HUES6 (cell line): Measurements from ENCODE around the gene MYLK4.

Source experiments
- H3K27ac ChIP-seq: 2 replicates; pipeline ENCODE4 v1.7.0; 2013; ENCODE audit warnings: low read depth, mild to moderate bottlenecking, low read length, inconsistent platforms
- H3K27me3 ChIP-seq: 2 replicates; pipeline ENCODE4 v1.6.1; 2013; ENCODE audit warnings: low read length; ENCODE audit not compliant: control insufficient read depth, insufficient read depth
- H3K36me3 ChIP-seq: 2 replicates; pipeline ENCODE4 v1.6.1; 2013; ENCODE audit warnings: low read length; ENCODE audit not compliant: control insufficient read depth, insufficient read depth
- H3K4me1 ChIP-seq: 2 replicates; pipeline ENCODE4 v1.6.1; 2013; ENCODE audit warnings: low read length; ENCODE audit not compliant: control insufficient read depth, insufficient read depth
- H3K4me3 ChIP-seq: 2 replicates; pipeline ENCODE4 v1.5.1; 2013; ENCODE audit warnings: low read depth, low read length
- H3K9ac ChIP-seq: one replicate; pipeline ENCODE4 v1.6.1; 2013; ENCODE audit warnings: mild to moderate bottlenecking, low read length
- H3K9me3 ChIP-seq: 2 replicates; pipeline ENCODE4 v1.6.1; 2013; ENCODE audit warnings: low read depth, low read length; ENCODE audit not compliant: control insufficient read depth, insufficient read depth

MYLK4 gene

DNA sequence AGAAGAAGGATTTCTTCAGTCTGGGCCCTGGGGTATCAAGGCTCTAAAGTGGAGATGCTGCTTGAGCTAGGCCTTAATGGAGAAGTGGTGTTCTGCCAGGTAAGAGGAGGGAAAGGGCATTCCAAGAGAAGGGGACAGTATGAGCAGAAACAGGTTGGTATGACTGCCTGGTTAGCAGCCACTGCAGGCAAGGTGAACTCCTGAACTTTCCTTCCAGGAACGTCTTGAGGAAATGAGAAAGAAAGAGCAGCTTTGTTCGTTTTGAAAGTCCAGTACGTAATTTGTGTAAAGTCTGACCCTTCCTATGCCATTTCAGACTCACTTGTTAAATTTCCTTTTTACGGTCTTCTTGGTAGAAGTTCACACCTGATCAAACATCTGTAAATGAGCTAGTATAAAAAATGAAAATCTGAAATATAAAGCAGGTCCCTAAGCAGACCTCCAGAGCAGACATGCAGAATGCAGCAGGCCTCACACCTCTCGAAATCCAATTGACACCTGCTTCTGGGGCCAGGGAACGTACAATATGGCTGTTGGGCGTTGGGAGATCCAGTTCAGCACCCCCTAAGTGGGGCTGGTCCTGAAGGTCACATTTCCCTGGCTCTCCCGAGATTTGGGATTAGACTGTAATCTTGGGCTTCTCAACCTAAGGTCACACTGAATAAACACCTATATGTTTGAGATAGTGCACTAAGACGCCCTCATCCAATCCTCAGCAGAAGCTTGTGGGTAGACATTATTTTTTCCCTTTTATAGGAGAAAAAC lies 33.6 kb downstream of the MYLK4 start:
- Histone ChIP-seq H3K4me3 (no peak overlapping the region), H3K9me3 (0 out of 2 replicates have a peak, but pooled peaks cover 7% of the 10 kb centered on the region), H3K9ac (no peak overlapping the region), H3K4me1 (0 out of 2 replicates have a peak, but pooled peaks cover 9% of the 10 kb centered on the region), H3K27ac (no peak overlapping the region), H3K36me3 (no peaks in the 10 kb centered on the region), H3K27me3 (no peaks in the 10 kb centered on the region)

DNA sequence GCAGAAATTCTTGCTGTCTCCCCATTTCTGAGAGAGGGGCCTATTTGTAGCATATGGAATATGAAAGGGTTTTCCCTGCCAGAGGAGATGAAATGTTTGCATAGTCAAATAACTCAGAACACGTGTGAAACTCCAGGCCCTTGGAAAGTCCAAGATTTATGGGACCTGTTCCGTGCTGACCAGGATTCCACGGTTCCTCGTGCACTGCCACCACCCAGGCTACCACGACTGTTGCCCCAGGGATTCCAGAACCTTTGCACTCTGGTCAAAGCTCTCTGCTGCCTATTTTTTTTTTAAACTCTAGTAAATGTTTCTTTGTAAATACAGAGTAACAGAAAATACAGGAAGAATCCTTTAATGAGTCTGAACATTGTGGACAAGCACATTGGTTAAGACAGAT lies 35.0 kb downstream of the MYLK4 start:
- H3K27ac ChIP-seq: no peak overlapping the region
- H3K4me1 ChIP-seq: 0 out of 2 replicates have a peak, but pooled peaks cover 9% of the 10 kb centered on the region
- peaks cover 8% of the 10 kb centered on the region for H3K9me3 ChIP-seq
- H3K27me3 ChIP-seq: no peaks in the 10 kb centered on the region
- H3K36me3 ChIP-seq: no peaks in the 10 kb centered on the region
- H3K9ac ChIP-seq: no peak overlapping the region
- no peak overlapping the region for H3K4me3 ChIP-seq

DNA sequence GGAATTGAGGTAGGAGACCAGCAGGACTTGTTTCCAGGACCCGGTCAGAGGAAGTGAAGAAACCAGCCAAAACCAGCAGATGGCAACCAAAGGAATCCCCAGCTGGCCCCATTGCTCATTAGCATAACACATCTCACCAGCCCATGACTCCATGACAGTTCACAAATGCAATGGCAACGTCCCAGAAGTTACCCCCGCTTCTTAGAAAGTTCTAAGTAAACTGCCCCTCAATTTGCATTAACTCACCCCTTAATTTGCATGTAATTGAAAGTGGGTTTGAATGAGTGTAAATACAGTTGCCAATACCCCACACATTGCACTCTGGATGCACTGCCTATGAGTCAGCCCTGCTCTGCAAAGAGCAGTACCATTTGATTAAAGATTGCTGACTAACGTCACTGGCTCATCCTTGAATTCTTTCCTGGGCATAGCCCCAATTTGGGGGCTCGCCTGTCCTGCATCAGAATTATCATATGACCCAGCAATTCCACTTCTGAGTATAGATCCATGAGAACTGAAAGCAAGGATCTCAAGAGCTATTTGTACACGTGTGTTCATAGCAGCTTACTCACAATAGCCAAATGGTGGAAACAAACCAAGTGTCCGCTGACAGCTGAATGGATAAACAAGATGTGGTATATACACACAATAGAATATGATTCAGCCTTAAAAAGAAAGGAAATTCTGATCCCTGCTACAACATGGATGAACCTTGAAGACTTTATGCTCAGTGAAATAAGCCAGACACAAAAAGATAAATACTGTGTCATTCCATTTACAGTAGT lies 36.4 kb downstream of the MYLK4 start:
- Histone ChIP-seq H3K27me3 (no peaks in the 10 kb centered on the region), H3K27ac (no peak overlapping the region), H3K9me3 (peaks cover 8% of the 10 kb centered on the region), H3K9ac (no peak overlapping the region), H3K4me3 (no peak overlapping the region), H3K4me1 (0 out of 2 replicates have a peak, but pooled peaks cover 9% of the 10 kb centered on the region), H3K36me3 (no peaks in the 10 kb centered on the region)

DNA sequence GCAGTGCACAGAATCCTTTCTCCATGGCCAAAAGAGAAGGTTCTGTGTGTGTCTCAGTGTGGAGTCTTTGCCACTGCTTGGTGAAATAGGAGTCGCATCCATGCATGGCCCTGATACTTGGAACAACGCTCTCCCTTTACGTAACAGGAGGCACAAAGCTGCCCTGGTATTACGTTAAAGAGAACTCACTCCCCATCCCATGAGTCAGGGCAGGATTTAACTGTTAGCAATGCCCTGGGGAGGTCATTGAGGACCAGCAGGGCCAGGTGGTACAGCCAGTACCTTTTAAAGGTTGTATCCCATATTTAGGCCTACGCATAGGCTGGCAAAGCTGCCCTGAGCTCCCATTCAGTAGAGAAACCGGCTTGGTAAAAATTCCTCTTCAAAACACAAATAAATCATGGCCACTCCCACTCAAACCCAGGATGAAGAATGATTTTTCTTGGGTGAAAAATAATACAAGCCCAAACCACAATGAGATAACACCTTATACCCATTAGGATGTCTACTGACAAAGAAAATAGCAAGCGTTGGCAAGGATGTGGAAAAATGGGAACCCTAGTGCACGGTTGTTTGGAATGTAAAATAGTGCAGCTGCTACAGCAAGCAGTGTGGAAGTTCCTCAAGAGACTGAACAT lies 37.1 kb downstream of the MYLK4 start:
- H3K27ac ChIP-seq: no peak overlapping the region
- no peak overlapping the region for H3K4me3 ChIP-seq
- peaks cover 6% of the 10 kb centered on the region for H3K9me3 ChIP-seq
- no peaks in the 10 kb centered on the region for H3K27me3 ChIP-seq
- H3K9ac ChIP-seq: no peak overlapping the region
- H3K4me1 ChIP-seq: 0 out of 2 replicates have a peak, but pooled peaks cover 9% of the 10 kb centered on the region
- no peaks in the 10 kb centered on the region for H3K36me3 ChIP-seq

DNA sequence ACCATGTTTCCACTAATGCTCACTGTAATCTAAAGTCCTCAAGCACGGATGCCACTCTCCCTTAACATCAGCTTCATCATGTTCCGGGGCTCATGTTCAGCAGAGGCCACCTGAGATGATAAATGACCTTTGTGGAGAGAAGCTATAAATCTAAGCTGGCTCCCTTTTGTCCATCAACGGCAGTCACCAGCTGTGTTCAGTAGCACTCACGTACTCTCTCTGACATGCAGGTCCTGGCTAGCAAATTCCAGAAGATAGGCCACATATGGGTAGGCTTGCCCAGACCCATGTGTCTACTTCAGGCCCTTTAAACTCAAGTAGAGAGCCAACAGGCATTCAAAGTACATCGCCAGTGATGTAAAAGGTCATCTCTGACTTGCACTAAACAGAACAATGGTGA lies 38.6 kb downstream of the MYLK4 start:
- H3K27ac ChIP-seq: no peak overlapping the region
- no peak overlapping the region for H3K9ac ChIP-seq
- H3K4me1 ChIP-seq: 0 out of 2 replicates have a peak, but pooled peaks cover 9% of the 10 kb centered on the region
- H3K9me3 ChIP-seq: peaks cover 6% of the 10 kb centered on the region
- H3K4me3 ChIP-seq: no peak overlapping the region
- H3K27me3 ChIP-seq: no peaks in the 10 kb centered on the region
- no peaks in the 10 kb centered on the region for H3K36me3 ChIP-seq

DNA sequence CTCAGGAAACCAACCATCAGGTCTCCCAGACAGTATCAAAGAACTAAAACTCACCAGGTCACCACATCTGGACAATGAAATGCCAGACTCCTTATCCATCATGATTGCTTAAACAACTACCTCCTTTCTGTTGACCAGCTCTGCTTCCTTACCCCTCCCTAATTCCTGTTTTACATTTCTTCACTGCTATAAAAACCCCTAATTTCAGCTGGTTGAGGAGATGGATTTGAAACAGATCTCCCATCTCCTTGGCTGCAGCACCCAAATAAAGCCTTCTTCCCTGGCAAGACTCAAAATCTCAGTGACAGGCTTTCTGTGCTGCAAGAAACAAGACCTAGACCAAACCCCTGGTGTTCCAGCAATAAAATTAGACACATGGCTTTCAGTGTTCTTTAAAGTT lies 40.3 kb downstream of the MYLK4 start:
- no peak overlapping the region for H3K27ac ChIP-seq
- H3K4me1 ChIP-seq: peaks cover 13% of the 10 kb centered on the region; the same call in 1 of the 2 replicates
- H3K27me3 ChIP-seq: no peaks in the 10 kb centered on the region
- H3K36me3 ChIP-seq: no peaks in the 10 kb centered on the region
- H3K9me3 ChIP-seq: peaks cover 6% of the 10 kb centered on the region
- no peak overlapping the region for H3K4me3 ChIP-seq
- no peak overlapping the region for H3K9ac ChIP-seq

DNA sequence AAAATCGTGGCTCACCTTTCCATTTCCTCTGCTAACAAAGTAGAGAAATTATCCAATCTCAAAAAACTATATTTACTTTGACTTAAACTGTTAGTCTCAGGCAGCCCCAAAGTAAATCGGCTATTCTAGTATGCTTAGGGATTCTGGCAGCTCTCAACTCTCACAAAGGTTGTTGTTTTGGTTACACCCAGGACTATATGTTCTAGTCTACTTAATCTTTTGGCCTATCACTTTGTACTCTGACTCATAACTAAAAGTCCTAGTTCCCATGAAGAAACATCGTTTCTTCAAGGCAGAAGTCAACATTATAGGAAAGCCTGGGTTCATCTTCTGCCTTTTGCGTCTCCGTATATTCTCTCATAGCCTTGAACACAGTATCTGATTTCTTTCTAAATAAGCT lies 42.3 kb downstream of the MYLK4 start:
- Histone ChIP-seq H3K27me3 (no peaks in the 10 kb centered on the region), H3K27ac (no peak overlapping the region), H3K4me3 (no peak overlapping the region), H3K9me3 (peaks cover 6% of the 10 kb centered on the region), H3K36me3 (no peaks in the 10 kb centered on the region), H3K4me1 (peaks cover 9% of the 10 kb centered on the region), H3K9ac (no peak overlapping the region)

DNA sequence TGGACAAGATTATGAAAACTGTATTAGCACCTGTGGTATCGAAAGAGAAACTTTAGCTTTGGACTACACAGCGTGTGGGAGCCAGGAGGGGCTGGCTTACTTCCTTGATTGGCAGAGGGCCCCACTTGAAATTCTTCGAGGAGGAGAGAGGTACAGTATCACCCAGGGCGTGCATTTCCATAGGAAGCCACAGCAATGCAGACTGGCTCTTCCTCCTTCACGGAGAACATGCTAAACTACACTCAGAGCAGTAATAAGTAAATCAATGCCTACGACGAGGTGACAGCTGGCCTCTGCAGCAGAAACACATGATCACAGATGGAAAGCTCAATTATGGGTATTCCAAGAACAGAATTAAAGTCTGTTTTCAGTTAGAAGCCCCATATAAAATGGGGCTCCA lies 44.2 kb downstream of the MYLK4 start:
- Histone ChIP-seq H3K9me3 (peaks cover 6% of the 10 kb centered on the region), H3K4me3 (no peak overlapping the region), H3K27ac (no peak overlapping the region), H3K36me3 (no peaks in the 10 kb centered on the region), H3K27me3 (no peaks in the 10 kb centered on the region), H3K4me1 (peaks cover 9% of the 10 kb centered on the region), H3K9ac (no peak overlapping the region)

DNA sequence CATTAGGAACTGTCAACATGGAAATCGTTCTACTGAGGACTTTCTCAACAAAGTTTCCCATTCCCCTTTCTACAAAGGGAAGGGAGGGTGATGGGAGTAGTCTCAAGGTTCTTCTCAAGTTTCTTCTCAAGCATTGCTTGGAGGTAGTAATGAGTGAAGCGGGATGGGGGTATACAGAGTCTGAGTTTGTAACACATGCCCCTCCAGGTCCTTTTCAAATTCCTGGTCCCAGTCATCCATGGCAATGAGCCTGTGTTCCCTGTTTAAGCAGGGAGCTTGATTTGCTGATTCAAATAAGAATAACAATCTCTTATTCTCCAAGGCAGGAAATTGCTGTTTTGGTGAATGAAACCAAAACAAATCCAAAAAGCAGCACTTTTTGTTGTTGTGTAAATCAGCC lies 45.5 kb downstream of the MYLK4 start:
- Histone ChIP-seq H3K27ac (no peak overlapping the region), H3K9ac (no peak overlapping the region), H3K9me3 (no peaks in the 10 kb centered on the region), H3K4me1 (peaks cover 9% of the 10 kb centered on the region), H3K36me3 (no peaks in the 10 kb centered on the region), H3K4me3 (no peak overlapping the region), H3K27me3 (no peaks in the 10 kb centered on the region)

DNA sequence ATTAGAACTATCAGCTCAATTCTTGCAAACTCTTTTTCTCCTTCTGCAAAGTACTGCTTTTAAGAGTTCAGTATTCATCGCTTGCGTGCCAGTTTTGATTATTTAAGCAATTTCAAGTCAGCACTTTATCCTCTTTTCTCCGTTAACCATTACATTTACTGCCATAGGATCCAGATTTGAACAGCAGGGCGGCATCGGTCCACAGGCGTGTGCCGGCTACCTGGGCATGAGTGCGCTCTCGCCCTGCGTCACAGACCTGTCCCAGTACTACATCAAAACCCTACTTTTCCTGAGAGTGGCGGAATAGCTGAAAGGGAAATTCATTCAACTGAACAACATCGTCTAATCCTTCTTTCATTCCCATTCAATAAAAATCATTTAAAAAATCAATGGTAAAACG lies 53.4 kb downstream of the MYLK4 start:
- H3K9me3 ChIP-seq: no peaks in the 10 kb centered on the region
- no peaks in the 10 kb centered on the region for H3K4me1 ChIP-seq
- H3K27ac ChIP-seq: no peak overlapping the region
- H3K4me3 ChIP-seq: no peak overlapping the region
- no peak overlapping the region for H3K9ac ChIP-seq
- no peaks in the 10 kb centered on the region for H3K36me3 ChIP-seq
- no peaks in the 10 kb centered on the region for H3K27me3 ChIP-seq
